ENCODE results near the gene GGACT.

DNA sequence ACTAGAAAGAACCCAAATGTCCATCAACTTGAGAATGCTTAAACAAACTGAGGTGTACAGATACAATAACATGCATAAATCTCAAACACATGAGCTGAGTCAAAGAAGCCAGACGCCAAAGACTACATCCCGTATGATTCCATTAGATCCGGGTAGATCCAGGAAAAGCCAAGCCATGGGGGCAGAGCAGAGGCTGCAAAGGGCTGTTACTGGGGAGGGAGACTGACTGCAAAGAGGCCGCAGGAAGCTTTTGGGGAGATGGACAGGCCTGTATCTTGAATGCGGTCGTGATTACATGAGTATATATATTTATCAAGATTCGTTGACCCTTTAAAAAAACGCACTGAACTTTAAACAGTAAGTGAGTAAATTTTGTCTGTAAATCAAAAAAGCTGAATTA, 28.7 kb downstream of the GGACT start:
- TF ChIP-seq, protein P1, sequence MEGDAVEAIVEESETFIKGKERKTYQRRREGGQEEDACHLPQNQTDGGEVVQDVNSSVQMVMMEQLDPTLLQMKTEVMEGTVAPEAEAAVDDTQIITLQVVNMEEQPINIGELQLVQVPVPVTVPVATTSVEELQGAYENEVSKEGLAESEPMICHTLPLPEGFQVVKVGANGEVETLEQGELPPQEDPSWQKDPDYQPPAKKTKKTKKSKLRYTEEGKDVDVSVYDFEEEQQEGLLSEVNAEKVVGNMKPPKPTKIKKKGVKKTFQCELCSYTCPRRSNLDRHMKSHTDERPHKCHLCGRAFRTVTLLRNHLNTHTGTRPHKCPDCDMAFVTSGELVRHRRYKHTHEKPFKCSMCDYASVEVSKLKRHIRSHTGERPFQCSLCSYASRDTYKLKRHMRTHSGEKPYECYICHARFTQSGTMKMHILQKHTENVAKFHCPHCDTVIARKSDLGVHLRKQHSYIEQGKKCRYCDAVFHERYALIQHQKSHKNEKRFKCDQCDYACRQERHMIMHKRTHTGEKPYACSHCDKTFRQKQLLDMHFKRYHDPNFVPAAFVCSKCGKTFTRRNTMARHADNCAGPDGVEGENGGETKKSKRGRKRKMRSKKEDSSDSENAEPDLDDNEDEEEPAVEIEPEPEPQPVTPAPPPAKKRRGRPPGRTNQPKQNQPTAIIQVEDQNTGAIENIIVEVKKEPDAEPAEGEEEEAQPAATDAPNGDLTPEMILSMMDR (IDR thresholded peaks at IDR 0.05), result no peak
- TF ChIP-seq EP300 (IDR thresholded peaks at IDR 0.05) (no peak), POLR2A (IDR thresholded peaks at IDR 0.05) (no peak), POLR2AphosphoS5 (IDR thresholded peaks at IDR 0.05) (no peak)

Data from gastroesophageal sphincter (tissue), 3 donors.